A549 (cell line): Measurements from ENCODE around the gene PTPRN2.

Experiments
- HDAC2 ChIP-seq: fragments of 200-600 bp; sonication (generic); IDR thresholded peaks from 2 replicates; pipeline ENCODE4 v1.6.1; 2016
- HOXB13 ChIP-seq: fragments of 250-450 bp; sonication (Bioruptor Pico); IDR thresholded peaks from 2 replicates; pipeline ENCODE4 v1.5.0; 2020; ENCODE audit warnings: low read depth, mild to moderate bottlenecking, moderate library complexity
- PHF8 ChIP-seq: fragments of 200-600 bp; sonication (generic); IDR thresholded peaks from 2 replicates; pipeline ENCODE4 v1.6.1; 2016; ENCODE audit warnings: low read depth, mild to moderate bottlenecking, antibody characterized with exemption, moderate library complexity, borderline replicate concordance
- RNF2 ChIP-seq: fragments of 200-600 bp; sonication (generic); IDR thresholded peaks from 2 replicates; pipeline ENCODE4 v1.6.1; 2016; ENCODE audit warnings: low read depth, mild to moderate bottlenecking, antibody characterized with exemption, moderate library complexity, borderline replicate concordance
- TF ChIP-seq, protein P1 (sequence below): fragments of >200 bp; sonication (Bioruptor Twin); formaldehyde crosslinking; IDR thresholded peaks from 3 replicates; pipeline ENCODE4 v1.5.1; 2016
- TF ChIP-seq, protein P2 (sequence below): fragments of 250-450 bp; sonication (Bioruptor Pico); IDR thresholded peaks from 2 replicates; pipeline ENCODE4 v1.5.0; 2020; ENCODE audit warnings: low read depth, mild to moderate bottlenecking, moderate library complexity

DNA sequence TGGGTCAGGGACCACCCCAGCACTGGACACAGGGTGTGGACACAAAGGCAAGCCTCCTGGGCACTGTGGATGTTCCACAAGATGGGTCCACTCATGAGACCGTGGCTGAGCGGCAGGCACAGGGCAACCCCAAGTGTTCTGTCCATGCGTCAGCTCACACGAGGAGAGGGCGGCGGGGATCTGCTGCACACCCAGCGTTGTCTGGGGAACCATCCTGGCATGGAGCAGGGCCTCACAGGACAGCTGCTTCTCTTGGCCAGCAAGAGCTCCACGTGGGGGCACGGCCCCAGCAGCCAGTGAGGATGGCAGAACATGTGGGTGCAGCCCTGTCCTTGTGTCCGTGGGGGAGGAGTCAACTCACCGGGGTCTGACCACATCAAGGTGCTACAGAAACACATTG lies 195.4 kb downstream of the PTPRN2 start:
- TF ChIP-seq, protein P1, sequence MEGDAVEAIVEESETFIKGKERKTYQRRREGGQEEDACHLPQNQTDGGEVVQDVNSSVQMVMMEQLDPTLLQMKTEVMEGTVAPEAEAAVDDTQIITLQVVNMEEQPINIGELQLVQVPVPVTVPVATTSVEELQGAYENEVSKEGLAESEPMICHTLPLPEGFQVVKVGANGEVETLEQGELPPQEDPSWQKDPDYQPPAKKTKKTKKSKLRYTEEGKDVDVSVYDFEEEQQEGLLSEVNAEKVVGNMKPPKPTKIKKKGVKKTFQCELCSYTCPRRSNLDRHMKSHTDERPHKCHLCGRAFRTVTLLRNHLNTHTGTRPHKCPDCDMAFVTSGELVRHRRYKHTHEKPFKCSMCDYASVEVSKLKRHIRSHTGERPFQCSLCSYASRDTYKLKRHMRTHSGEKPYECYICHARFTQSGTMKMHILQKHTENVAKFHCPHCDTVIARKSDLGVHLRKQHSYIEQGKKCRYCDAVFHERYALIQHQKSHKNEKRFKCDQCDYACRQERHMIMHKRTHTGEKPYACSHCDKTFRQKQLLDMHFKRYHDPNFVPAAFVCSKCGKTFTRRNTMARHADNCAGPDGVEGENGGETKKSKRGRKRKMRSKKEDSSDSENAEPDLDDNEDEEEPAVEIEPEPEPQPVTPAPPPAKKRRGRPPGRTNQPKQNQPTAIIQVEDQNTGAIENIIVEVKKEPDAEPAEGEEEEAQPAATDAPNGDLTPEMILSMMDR, result no peak
- TF ChIP-seq HDAC2 (no peak), PHF8 (no peak), RNF2 (no peak), HOXB13 (CRISPR knock-in tag) (no peak)
- TF ChIP-seq, protein P2, sequence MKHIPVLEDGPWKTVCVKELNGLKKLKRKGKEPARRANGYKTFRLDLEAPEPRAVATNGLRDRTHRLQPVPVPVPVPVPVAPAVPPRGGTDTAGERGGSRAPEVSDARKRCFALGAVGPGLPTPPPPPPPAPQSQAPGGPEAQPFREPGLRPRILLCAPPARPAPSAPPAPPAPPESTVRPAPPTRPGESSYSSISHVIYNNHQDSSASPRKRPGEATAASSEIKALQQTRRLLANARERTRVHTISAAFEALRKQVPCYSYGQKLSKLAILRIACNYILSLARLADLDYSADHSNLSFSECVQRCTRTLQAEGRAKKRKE (CRISPR knock-in tag), result no peak
